ENCODE measurements around the gene WHRN. TPM values are rescaled to one million over a fixed set of nuclear protein-coding genes. Genes with fewer than 3 reads are reported as not detected.

WHRN gene
- total RNA-seq, 1 experiment from 2014 or later: 19.8 TPM

- Histone ChIP-seq H3K9me2 (ENCODE audit: insufficient read depth) (no peaks in the 10 kb centered on the region), H3K4me3 (no peak overlapping the region), H2AFZ (no peak overlapping the region), H3K9me3 (ENCODE audit: insufficient read depth, low read depth) (no peaks in the 10 kb centered on the region), H3K79me2 (ENCODE audit: low read depth) (no peaks in the 10 kb centered on the region), H3K27ac (no peak overlapping the region), H3F3A (ENCODE audit: insufficient read depth, low read depth) (no peaks in the 10 kb centered on the region), H3K27me3 (ENCODE audit: insufficient read depth, low read depth) (no peaks in the 10 kb centered on the region), H4K20me1 (ENCODE audit: insufficient read depth) (no peaks in the 10 kb centered on the region), H3K4me2 (no peak overlapping the region), H3K4me1 (replicated peaks; ENCODE audit: insufficient read depth) (no peaks in the 10 kb centered on the region), H3K36me3 (ENCODE audit: low read depth) (no peaks in the 10 kb centered on the region)
- ChIA-PET POLR2A (ENCODE audit: unreplicated experiment) (no interaction called here), CTCF (no interaction called here)
- intact Hi-C loops (cut with micrococcal nuclease; ENCODE audit: unreplicated experiment): loop anchor here (5.0 to 10.0 kb wide), 2 partner anchors 79 to 1116 kb away; no protein-coding TSS in a partner anchor
- DNase-seq: no peak
- no peak for TF ChIP-seq EZH2 (IDR thresholded peaks at IDR 0.05; ENCODE audit: low read depth)
- TF ChIP-seq CTCF (conservative IDR thresholded peaks at IDR 0.05): no peak
- BruUV-seq (replicated peaks): no TSS peak
Observed at GRCh38 chr9:114408645-114409044, 96.6 kb downstream of the WHRN start.

GRCh38 chr9:114407889-114408288 lies 97.4 kb downstream of the WHRN start:
- Histone ChIP-seq H3K4me2 (no peak overlapping the region), H3K79me2 (ENCODE audit: low read depth) (no peaks in the 10 kb centered on the region), H3K27ac (no peak overlapping the region), H3K9me3 (ENCODE audit: insufficient read depth, low read depth) (no peaks in the 10 kb centered on the region), H3F3A (ENCODE audit: insufficient read depth, low read depth) (no peaks in the 10 kb centered on the region), H3K9me2 (ENCODE audit: insufficient read depth) (no peaks in the 10 kb centered on the region), H3K27me3 (ENCODE audit: insufficient read depth, low read depth) (no peaks in the 10 kb centered on the region), H4K20me1 (ENCODE audit: insufficient read depth) (no peaks in the 10 kb centered on the region), H3K4me3 (no peak overlapping the region), H3K36me3 (ENCODE audit: low read depth) (no peaks in the 10 kb centered on the region), H3K4me1 (replicated peaks; ENCODE audit: insufficient read depth) (no peaks in the 10 kb centered on the region), H2AFZ (no peak overlapping the region)
- intact Hi-C loops (cut with micrococcal nuclease; ENCODE audit: unreplicated experiment): loop anchor here (5.0 to 10.0 kb wide), 2 partner anchors 79 to 1117 kb away; no protein-coding TSS in a partner anchor
- DNase-seq: no peak
- TF ChIP-seq EZH2 (IDR thresholded peaks at IDR 0.05; ENCODE audit: low read depth): no peak
- ChIA-PET CTCF (interaction anchor here (0.6 kb wide), 1 partner anchor 1240 kb away, joined by 4 read pairs; no protein-coding TSS in a partner anchor), POLR2A (ENCODE audit: unreplicated experiment) (no interaction called here)
- no TSS peak for BruUV-seq (replicated peaks)

GRCh38 chr9:114406441-114406840 lies 98.8 kb downstream of the WHRN start:
- Histone ChIP-seq H2AFZ (no peak overlapping the region), H3K27me3 (ENCODE audit: insufficient read depth, low read depth) (no peaks in the 10 kb centered on the region), H3K4me3 (no peak overlapping the region), H3K36me3 (ENCODE audit: low read depth) (no peaks in the 10 kb centered on the region), H3K4me1 (replicated peaks; ENCODE audit: insufficient read depth) (no peaks in the 10 kb centered on the region), H3K9me3 (ENCODE audit: insufficient read depth, low read depth) (no peaks in the 10 kb centered on the region), H3K27ac (no peak overlapping the region), H3K79me2 (ENCODE audit: low read depth) (no peaks in the 10 kb centered on the region), H3K9me2 (ENCODE audit: insufficient read depth) (no peaks in the 10 kb centered on the region), H4K20me1 (ENCODE audit: insufficient read depth) (no peaks in the 10 kb centered on the region), H3K4me2 (no peak overlapping the region), H3F3A (ENCODE audit: insufficient read depth, low read depth) (no peaks in the 10 kb centered on the region)
- POLR2A ChIA-PET (ENCODE audit: unreplicated experiment): no interaction called here
- intact Hi-C loops (cut with micrococcal nuclease; ENCODE audit: unreplicated experiment): loop anchor here (5.0 to 10.0 kb wide), 2 partner anchors 81 to 1118 kb away; no protein-coding TSS in a partner anchor
- no peak for DNase-seq
- CTCF ChIA-PET: interaction anchor here (2.1 kb wide), 1 partner anchor 247 kb away, joined by 27 read pairs; no protein-coding TSS in a partner anchor
- no peak for TF ChIP-seq CTCF (conservative IDR thresholded peaks at IDR 0.05)
- BruUV-seq (replicated peaks): no TSS peak

Data from PC-9 (cell line).